HEK293 (cell line): ENCODE measurements around the gene RPS14.

Source experiments
- CTCF ChIA-PET: fragments of 350-600 bp; formaldehyde crosslinking; extraction: SDS; loops from one replicate; lab custom pipeline; 2021; ENCODE audit warnings: antibody characterized with exemption; lab: Yijun Ruan, JAX
- POLR2A ChIA-PET: fragments of 300-600 bp; formaldehyde crosslinking; extraction: SDS; loops from one replicate; lab custom pipeline; 2020; ENCODE audit warnings: antibody characterized with exemption, inconsistent platforms; lab: Yijun Ruan, JAX
- H3K27ac ChIP-seq: fragments of 200-500 bp; sonication (Bioruptor generic); 2 replicates; pipeline ENCODE4 v1.5.1; 2014; ENCODE audit warnings: low read depth, low read length, control low read depth, inconsistent platforms; ENCODE audit errors: extremely low read depth
- H3K36me3 ChIP-seq, 2 experiments: fragments of 200-500 bp in 1 of 2; sonication (Bioruptor generic) in 1 of 2; 1 replicate in 1 of 2; 2 replicates in 1 of 2; pipeline ENCODE4 v1.5.1; 2014 to 2017; ENCODE audit warnings: inconsistent platforms in 2 of 2, low read length in 2 of 2; ENCODE audit not compliant: control insufficient read depth in 2 of 2, insufficient read depth in 1 of 2
- H3K4me1 ChIP-seq: fragments of 200-500 bp; sonication (Bioruptor generic); 2 replicates; pipeline ENCODE4 v1.5.1; 2014; ENCODE audit warnings: mild to moderate bottlenecking, low read length, inconsistent platforms; ENCODE audit not compliant: control insufficient read depth, insufficient read depth
- H3K4me3 ChIP-seq: 2 replicates; pipeline ENCODE4 v1.5.1; 2011; ENCODE audit warnings: low read depth, mild to moderate bottlenecking, control low read depth, low read length, moderate library complexity
- H3K9me3 ChIP-seq: fragments of 200-500 bp; sonication (Bioruptor generic); 2 replicates; pipeline ENCODE4 v1.5.1; 2014; ENCODE audit warnings: low read depth, low read length, inconsistent platforms; ENCODE audit not compliant: control insufficient read depth, insufficient read depth
- OSR2 ChIP-seq: fragments of 450-650 bp; formaldehyde crosslinking; IDR thresholded peaks from 2 replicates; pipeline ENCODE4 v1.5.1; 2016; ENCODE audit warnings: missing biosample characterization, missing genetic modification characterization
- ZBTB1 ChIP-seq: fragments of 450-650 bp; formaldehyde crosslinking; IDR thresholded peaks from 2 replicates; pipeline ENCODE4 v1.5.1; 2016; ENCODE audit warnings: missing biosample characterization, missing genetic modification characterization
- ZBTB17 ChIP-seq: fragments of 450-650 bp; formaldehyde crosslinking; IDR thresholded peaks from 2 replicates; pipeline ENCODE4 v1.5.1; 2016; ENCODE audit warnings: missing biosample characterization, missing genetic modification characterization
- ZBTB20 ChIP-seq: fragments of 450-650 bp; formaldehyde crosslinking; IDR thresholded peaks from 2 replicates; pipeline ENCODE4 v1.5.1; 2016; ENCODE audit warnings: missing biosample characterization, missing genetic modification characterization
- ZNF2 ChIP-seq: fragments of 450-650 bp; formaldehyde crosslinking; IDR thresholded peaks from 2 replicates; pipeline ENCODE4 v1.5.1; 2016; ENCODE audit warnings: missing biosample characterization, missing genetic modification characterization
- ZNF404 ChIP-seq: fragments of 450-650 bp; formaldehyde crosslinking; IDR thresholded peaks from 2 replicates; pipeline ENCODE4 v1.5.1; 2017; ENCODE audit warnings: missing biosample characterization, missing genetic modification characterization
- ZNF501 ChIP-seq: fragments of 450-650 bp; formaldehyde crosslinking; IDR thresholded peaks from 2 replicates; pipeline ENCODE4 v1.5.1; 2016; ENCODE audit warnings: missing biosample characterization, missing genetic modification characterization
- ZNF521 ChIP-seq: fragments of 450-650 bp; formaldehyde crosslinking; IDR thresholded peaks from 2 replicates; pipeline ENCODE4 v1.5.1; 2017; ENCODE audit warnings: missing biosample characterization, mild to moderate bottlenecking, missing genetic modification characterization
- ZNF600 ChIP-seq: fragments of 450-650 bp; formaldehyde crosslinking; IDR thresholded peaks from 2 replicates; pipeline ENCODE4 v1.5.1; 2016; ENCODE audit warnings: missing biosample characterization, missing genetic modification characterization
- ZNF621 ChIP-seq: fragments of 450-650 bp; formaldehyde crosslinking; IDR thresholded peaks from 2 replicates; pipeline ENCODE4 v1.5.1; 2017; ENCODE audit warnings: missing biosample characterization, missing genetic modification characterization
- ZNF654 ChIP-seq: fragments of 450-650 bp; formaldehyde crosslinking; IDR thresholded peaks from 2 replicates; pipeline ENCODE4 v1.5.1; 2016; ENCODE audit warnings: low read depth, missing biosample characterization, missing genetic modification characterization
- ZNF768 ChIP-seq: fragments of 450-650 bp; formaldehyde crosslinking; IDR thresholded peaks from 2 replicates; pipeline ENCODE4 v1.5.1; 2018; ENCODE audit warnings: missing biosample characterization, mild to moderate bottlenecking, missing genetic modification characterization
- ZSCAN16 ChIP-seq: fragments of 450-650 bp; formaldehyde crosslinking; IDR thresholded peaks from 2 replicates; pipeline ENCODE4 v1.5.1; 2016; ENCODE audit warnings: missing biosample characterization, missing genetic modification characterization
- ZXDB ChIP-seq: fragments of 450-650 bp; formaldehyde crosslinking; IDR thresholded peaks from 2 replicates; pipeline ENCODE4 v1.5.1; 2016; ENCODE audit warnings: missing biosample characterization, missing genetic modification characterization
- TF ChIP-seq, protein P1 (sequence below): fragments of 450-650 bp; formaldehyde crosslinking; IDR thresholded peaks from 2 replicates; pipeline ENCODE4 v1.5.1; 2016; ENCODE audit warnings: missing biosample characterization, missing genetic modification characterization
- TF ChIP-seq, protein P2 (sequence below): fragments of 450-650 bp; formaldehyde crosslinking; IDR thresholded peaks from 2 replicates; pipeline ENCODE4 v1.5.1; 2016; ENCODE audit warnings: missing biosample characterization, missing genetic modification characterization, borderline replicate concordance
- TF ChIP-seq, protein P3 (sequence below): fragments of 450-650 bp; formaldehyde crosslinking; IDR thresholded peaks from 2 replicates; pipeline ENCODE4 v1.5.1; 2016; ENCODE audit warnings: missing biosample characterization, missing genetic modification characterization
- TF ChIP-seq, protein P4 (sequence below): fragments of 450-650 bp; formaldehyde crosslinking; IDR thresholded peaks from 2 replicates; pipeline ENCODE4 v1.5.1; 2016; ENCODE audit warnings: missing biosample characterization, missing genetic modification characterization
- TF ChIP-seq, protein P5 (sequence below): fragments of 450-650 bp; formaldehyde crosslinking; IDR thresholded peaks from 2 replicates; pipeline ENCODE4 v1.5.1; 2016; ENCODE audit warnings: missing biosample characterization, missing genetic modification characterization

Gene RPS14

DNA sequence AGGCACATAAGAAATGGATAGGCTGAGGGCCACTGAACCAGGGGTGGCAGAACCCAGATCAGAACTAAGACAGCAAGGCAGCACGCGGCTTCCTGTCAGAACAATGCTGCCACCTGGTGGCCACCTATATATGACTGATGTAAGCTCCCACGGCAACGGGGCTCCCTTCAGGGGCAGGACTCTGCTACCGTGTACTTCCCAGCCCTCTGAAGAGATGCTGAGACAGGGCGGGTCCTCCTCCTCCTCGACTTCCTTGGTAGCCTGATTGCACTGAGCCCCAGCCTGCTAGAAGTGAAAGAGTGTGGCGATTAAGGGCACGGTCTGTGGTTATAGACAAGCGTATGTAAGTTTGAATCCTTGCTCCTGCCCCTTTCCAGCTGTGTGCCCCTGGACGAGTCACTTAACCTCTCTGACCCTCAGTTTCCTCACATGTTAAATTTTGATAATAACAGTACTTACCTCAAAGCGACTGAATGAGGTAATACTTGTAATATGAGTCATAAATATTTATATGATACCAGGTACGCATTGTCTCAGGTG is 13.3 kb downstream of the RPS14 start:
- peaks cover 2% of the 10 kb centered on the region; the same call in 1 of the 2 replicates for H3K4me1 ChIP-seq
- H3K9me3 ChIP-seq, result no peaks in the 10 kb centered on the region
- ChIA-PET POLR2A (interaction anchor here (0.7 to 1.2 kb wide), 3 partner anchors 10 to 476 kb away, joined by 3 to 6 read pairs (median 3); partner anchors contain the start of gene RPS14), CTCF (interaction anchor here (0.6 to 2.4 kb wide), 19 partner anchors 14 to 523 kb away, joined by 3 to 7 read pairs (median 3); partner anchors contain the start of gene TCOF1)
- H3K4me3 ChIP-seq, result no peak overlapping the region
- no peak overlapping the region for H3K27ac ChIP-seq
- TF ChIP-seq ZBTB20 (peak; percentile 39), OSR2 (peak; percentile 50; the same call in 1 of the 2 replicates), ZBTB17 (peak; percentile 74), ZNF501 (tag by site-specific recombination) (peak; percentile 55; the same call in 1 of the 2 replicates), ZNF654 (tag by site-specific recombination) (peak; percentile 76), ZNF2 (tag by site-specific recombination) (peak; percentile 72; the same call in 1 of the 2 replicates), ZNF404 (tag by site-specific recombination) (no peak), ZNF600 (tag by site-specific recombination) (peak; percentile 78), ZNF621 (tag by site-specific recombination) (no peak), ZSCAN16 (tag by site-specific recombination) (no peak), ZNF768 (tag by site-specific recombination) (peak; percentile 92; the same call in 1 of the 2 replicates), ZNF521 (no peak), ZBTB1 (tag by site-specific recombination) (no peak), ZXDB (tag by site-specific recombination) (peak; percentile 100)
- TF ChIP-seq, protein P1, sequence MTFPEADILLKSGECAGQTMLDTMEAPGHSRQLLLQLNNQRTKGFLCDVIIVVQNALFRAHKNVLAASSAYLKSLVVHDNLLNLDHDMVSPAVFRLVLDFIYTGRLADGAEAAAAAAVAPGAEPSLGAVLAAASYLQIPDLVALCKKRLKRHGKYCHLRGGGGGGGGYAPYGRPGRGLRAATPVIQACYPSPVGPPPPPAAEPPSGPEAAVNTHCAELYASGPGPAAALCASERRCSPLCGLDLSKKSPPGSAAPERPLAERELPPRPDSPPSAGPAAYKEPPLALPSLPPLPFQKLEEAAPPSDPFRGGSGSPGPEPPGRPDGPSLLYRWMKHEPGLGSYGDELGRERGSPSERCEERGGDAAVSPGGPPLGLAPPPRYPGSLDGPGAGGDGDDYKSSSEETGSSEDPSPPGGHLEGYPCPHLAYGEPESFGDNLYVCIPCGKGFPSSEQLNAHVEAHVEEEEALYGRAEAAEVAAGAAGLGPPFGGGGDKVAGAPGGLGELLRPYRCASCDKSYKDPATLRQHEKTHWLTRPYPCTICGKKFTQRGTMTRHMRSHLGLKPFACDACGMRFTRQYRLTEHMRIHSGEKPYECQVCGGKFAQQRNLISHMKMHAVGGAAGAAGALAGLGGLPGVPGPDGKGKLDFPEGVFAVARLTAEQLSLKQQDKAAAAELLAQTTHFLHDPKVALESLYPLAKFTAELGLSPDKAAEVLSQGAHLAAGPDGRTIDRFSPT (tag by site-specific recombination), result no peak
- TF ChIP-seq, protein P2, sequence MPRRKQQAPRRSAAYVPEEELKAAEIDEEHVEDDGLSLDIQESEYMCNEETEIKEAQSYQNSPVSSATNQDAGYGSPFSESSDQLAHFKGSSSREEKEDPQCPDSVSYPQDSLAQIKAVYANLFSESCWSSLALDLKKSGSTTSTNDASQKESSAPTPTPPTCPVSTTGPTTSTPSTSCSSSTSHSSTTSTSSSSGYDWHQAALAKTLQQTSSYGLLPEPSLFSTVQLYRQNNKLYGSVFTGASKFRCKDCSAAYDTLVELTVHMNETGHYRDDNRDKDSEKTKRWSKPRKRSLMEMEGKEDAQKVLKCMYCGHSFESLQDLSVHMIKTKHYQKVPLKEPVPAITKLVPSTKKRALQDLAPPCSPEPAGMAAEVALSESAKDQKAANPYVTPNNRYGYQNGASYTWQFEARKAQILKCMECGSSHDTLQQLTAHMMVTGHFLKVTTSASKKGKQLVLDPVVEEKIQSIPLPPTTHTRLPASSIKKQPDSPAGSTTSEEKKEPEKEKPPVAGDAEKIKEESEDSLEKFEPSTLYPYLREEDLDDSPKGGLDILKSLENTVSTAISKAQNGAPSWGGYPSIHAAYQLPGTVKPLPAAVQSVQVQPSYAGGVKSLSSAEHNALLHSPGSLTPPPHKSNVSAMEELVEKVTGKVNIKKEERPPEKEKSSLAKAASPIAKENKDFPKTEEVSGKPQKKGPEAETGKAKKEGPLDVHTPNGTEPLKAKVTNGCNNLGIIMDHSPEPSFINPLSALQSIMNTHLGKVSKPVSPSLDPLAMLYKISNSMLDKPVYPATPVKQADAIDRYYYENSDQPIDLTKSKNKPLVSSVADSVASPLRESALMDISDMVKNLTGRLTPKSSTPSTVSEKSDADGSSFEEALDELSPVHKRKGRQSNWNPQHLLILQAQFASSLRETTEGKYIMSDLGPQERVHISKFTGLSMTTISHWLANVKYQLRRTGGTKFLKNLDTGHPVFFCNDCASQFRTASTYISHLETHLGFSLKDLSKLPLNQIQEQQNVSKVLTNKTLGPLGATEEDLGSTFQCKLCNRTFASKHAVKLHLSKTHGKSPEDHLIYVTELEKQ (tag by site-specific recombination), result no peak
- TF ChIP-seq, protein P3, sequence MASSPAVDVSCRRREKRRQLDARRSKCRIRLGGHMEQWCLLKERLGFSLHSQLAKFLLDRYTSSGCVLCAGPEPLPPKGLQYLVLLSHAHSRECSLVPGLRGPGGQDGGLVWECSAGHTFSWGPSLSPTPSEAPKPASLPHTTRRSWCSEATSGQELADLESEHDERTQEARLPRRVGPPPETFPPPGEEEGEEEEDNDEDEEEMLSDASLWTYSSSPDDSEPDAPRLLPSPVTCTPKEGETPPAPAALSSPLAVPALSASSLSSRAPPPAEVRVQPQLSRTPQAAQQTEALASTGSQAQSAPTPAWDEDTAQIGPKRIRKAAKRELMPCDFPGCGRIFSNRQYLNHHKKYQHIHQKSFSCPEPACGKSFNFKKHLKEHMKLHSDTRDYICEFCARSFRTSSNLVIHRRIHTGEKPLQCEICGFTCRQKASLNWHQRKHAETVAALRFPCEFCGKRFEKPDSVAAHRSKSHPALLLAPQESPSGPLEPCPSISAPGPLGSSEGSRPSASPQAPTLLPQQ, result 0 out of 2 replicates have a peak, but pooled peaks have one; percentile 18
- TF ChIP-seq, protein P4, sequence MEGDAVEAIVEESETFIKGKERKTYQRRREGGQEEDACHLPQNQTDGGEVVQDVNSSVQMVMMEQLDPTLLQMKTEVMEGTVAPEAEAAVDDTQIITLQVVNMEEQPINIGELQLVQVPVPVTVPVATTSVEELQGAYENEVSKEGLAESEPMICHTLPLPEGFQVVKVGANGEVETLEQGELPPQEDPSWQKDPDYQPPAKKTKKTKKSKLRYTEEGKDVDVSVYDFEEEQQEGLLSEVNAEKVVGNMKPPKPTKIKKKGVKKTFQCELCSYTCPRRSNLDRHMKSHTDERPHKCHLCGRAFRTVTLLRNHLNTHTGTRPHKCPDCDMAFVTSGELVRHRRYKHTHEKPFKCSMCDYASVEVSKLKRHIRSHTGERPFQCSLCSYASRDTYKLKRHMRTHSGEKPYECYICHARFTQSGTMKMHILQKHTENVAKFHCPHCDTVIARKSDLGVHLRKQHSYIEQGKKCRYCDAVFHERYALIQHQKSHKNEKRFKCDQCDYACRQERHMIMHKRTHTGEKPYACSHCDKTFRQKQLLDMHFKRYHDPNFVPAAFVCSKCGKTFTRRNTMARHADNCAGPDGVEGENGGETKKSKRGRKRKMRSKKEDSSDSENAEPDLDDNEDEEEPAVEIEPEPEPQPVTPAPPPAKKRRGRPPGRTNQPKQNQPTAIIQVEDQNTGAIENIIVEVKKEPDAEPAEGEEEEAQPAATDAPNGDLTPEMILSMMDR (tag by site-specific recombination), result peak; percentile 91
- TF ChIP-seq, protein P5, sequence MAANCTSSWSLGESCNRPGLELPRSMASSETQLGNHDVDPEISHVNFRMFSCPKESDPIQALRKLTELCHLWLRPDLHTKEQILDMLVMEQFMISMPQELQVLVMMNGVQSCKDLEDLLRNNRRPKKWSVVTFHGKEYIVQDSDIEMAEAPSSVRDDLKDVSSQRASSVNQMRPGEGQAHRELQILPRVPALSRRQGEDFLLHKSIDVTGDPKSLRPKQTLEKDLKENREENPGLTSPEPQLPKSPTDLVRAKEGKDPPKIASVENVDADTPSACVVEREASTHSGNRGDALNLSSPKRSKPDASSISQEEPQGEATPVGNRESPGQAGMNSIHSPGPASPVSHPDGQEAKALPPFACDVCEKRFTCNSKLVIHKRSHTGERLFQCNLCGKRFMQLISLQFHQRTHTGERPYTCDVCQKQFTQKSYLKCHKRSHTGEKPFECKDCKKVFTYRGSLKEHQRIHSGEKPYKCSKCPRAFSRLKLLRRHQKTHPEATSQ (tag by site-specific recombination), result no peak
- no peaks in the 10 kb centered on the region for H3K36me3 ChIP-seq
